ENCODE measurements around the gene SMLR1. TPM values are rescaled to one million over a fixed set of nuclear protein-coding genes. Genes with fewer than 3 reads are reported as not detected.

Gene SMLR1
- total and polyA plus RNA-seq, 4 donors, result 20.8 to 65.2 (median 39.6) TPM

DNA sequence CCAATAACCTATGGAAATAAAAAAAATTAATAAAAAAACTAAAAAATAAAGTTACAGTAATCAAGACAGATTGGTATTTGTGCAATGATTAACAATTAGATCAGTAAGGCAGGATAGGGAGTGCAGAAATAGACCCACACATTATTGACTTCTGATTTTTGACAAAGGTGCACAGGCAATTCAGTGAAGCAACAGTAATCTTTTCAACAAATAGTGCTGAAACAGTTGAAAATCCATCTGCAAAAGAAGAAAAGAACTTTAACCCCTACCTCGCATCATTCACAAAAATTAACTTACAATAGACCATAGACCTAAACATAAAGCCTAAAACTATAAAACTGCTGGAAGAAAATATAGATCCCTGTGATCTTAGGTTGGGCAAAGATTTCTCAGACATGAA is 4.5 kb upstream of the SMLR1 start:
- WGBS, result 33% methylated on average over 1 of the region's 1 CpG
- Histone ChIP-seq H3K36me3 (ENCODE audit: control insufficient read depth in 4 of 4, insufficient read depth in 3 of 4, low read depth in 1 of 4, low read length in 3 of 4) (no peaks in the 10 kb centered on the region), H3K9me3 (ENCODE audit: control insufficient read depth in 4 of 4, low read length in 3 of 4) (no peaks in the 10 kb centered on the region), H3K4me3 (ENCODE audit: low read depth in 1 of 3, low read length in 3 of 3) (no peak overlapping the region), H3K9ac (ENCODE audit: low read depth in 1 of 2, low read length in 2 of 2) (no peak overlapping the region), H3K4me1 (ENCODE audit: control insufficient read depth in 4 of 4, insufficient read depth in 4 of 4, low read length in 3 of 4) (peaks cover 0 to 24% (median 10%) of the 10 kb centered on the region in 4 donors), H3K27ac (ENCODE audit: low read depth in 1 of 2, low read length in 2 of 2) (no peak overlapping the region), H3K27me3 (ENCODE audit: control insufficient read depth in 4 of 4, insufficient read depth in 4 of 4, low read length in 3 of 4) (no peaks in the 10 kb centered on the region)
- no peak for TF ChIP-seq JUND (IDR thresholded peaks at IDR 0.05)
- TF ChIP-seq TAF1 (conservative IDR thresholded peaks at IDR 0.05), result no peak
- TF ChIP-seq ATF3 (IDR thresholded peaks at IDR 0.05), result no peak
- TF ChIP-seq RAD21 (IDR thresholded peaks at IDR 0.05), result no peak
- TF ChIP-seq ZBTB33 (IDR thresholded peaks at IDR 0.05), result no peak
- TF ChIP-seq RXRA (IDR thresholded peaks at IDR 0.05), result no peak
- TF ChIP-seq FOXA2 (IDR thresholded peaks at IDR 0.05), result no peak
- TF ChIP-seq HNF4A (conservative IDR thresholded peaks at IDR 0.05), result no peak
- no peak for TF ChIP-seq FOXA1 (IDR thresholded peaks at IDR 0.05)
- TF ChIP-seq GABPA (IDR thresholded peaks at IDR 0.05 in 1 of 2, conservative IDR thresholded peaks at IDR 0.05 in 1 of 2), result no peak
- TF ChIP-seq, protein P1, sequence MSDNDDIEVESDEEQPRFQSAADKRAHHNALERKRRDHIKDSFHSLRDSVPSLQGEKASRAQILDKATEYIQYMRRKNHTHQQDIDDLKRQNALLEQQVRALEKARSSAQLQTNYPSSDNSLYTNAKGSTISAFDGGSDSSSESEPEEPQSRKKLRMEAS (IDR thresholded peaks at IDR 0.05), result no peak
- no peak for TF ChIP-seq NR2F2 (IDR thresholded peaks at IDR 0.05)
- TF ChIP-seq SP1 (IDR thresholded peaks at IDR 0.05), result no peak
- TF ChIP-seq EGR1 (IDR thresholded peaks at IDR 0.05; ENCODE audit: low read depth in 2 of 2), result no peak
- no peak for TF ChIP-seq CTCF (IDR thresholded peaks at IDR 0.05; ENCODE audit: low read depth, low read length, missing input control)
- TF ChIP-seq, protein P2, sequence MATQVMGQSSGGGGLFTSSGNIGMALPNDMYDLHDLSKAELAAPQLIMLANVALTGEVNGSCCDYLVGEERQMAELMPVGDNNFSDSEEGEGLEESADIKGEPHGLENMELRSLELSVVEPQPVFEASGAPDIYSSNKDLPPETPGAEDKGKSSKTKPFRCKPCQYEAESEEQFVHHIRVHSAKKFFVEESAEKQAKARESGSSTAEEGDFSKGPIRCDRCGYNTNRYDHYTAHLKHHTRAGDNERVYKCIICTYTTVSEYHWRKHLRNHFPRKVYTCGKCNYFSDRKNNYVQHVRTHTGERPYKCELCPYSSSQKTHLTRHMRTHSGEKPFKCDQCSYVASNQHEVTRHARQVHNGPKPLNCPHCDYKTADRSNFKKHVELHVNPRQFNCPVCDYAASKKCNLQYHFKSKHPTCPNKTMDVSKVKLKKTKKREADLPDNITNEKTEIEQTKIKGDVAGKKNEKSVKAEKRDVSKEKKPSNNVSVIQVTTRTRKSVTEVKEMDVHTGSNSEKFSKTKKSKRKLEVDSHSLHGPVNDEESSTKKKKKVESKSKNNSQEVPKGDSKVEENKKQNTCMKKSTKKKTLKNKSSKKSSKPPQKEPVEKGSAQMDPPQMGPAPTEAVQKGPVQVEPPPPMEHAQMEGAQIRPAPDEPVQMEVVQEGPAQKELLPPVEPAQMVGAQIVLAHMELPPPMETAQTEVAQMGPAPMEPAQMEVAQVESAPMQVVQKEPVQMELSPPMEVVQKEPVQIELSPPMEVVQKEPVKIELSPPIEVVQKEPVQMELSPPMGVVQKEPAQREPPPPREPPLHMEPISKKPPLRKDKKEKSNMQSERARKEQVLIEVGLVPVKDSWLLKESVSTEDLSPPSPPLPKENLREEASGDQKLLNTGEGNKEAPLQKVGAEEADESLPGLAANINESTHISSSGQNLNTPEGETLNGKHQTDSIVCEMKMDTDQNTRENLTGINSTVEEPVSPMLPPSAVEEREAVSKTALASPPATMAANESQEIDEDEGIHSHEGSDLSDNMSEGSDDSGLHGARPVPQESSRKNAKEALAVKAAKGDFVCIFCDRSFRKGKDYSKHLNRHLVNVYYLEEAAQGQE (IDR thresholded peaks at IDR 0.05), result no peak
- TF ChIP-seq HNF4G (IDR thresholded peaks at IDR 0.05), result no peak
- no peak for TF ChIP-seq YY1 (IDR thresholded peaks at IDR 0.05)
- no peak for DNase-seq (ENCODE audit: low spot score)

Measured in liver (tissue), 9 donors.